22Rv1 (cell line): ENCODE measurements around the gene LAMA5.

Source experiments
- H3K27ac ChIP-seq: fragments of 450-650 bp; 2 replicates; pipeline ENCODE4 v1.5.1; 2017
- CTCF ChIP-seq: fragments of 450-650 bp; IDR thresholded peaks from 2 replicates; pipeline ENCODE4 v1.5.1; 2017; ENCODE audit warnings: mild to moderate bottlenecking
- ZFX ChIP-seq: fragments of 450-650 bp; IDR thresholded peaks from 2 replicates; pipeline ENCODE4 v1.6.1; 2017; ENCODE audit warnings: antibody characterized with exemption, borderline replicate concordance

Gene LAMA5

GRCh38 chr20:62406635-62407176, 39.6 kb upstream of the LAMA5 start:
- no peak for TF ChIP-seq ZFX
- no peak for TF ChIP-seq CTCF
- H3K27ac ChIP-seq, result peak overlapping the region; percentile 74

GRCh38 chr20:62405981-62406513, 38.9 kb upstream of the LAMA5 start:
- TF ChIP-seq CTCF (no peak), ZFX (no peak)
- H3K27ac ChIP-seq, result peak overlapping the region; percentile 74

- H3K27ac ChIP-seq, result peak overlapping the region; percentile 74
- TF ChIP-seq CTCF, result peak; percentile 19; the same call in 1 of the 2 replicates
- TF ChIP-seq ZFX, result no peak
Measured at GRCh38 chr20:62405108-62405980, 38.2 kb upstream of the LAMA5 start.

GRCh38 chr20:62404761-62405107, 37.6 kb upstream of the LAMA5 start:
- H3K27ac ChIP-seq, result no peak overlapping the region
- TF ChIP-seq ZFX (no peak), CTCF (no peak)

GRCh38 chr20:62404112-62404665, 37.1 kb upstream of the LAMA5 start:
- peak overlapping the region; percentile 17; the same call in 1 of the 2 replicates for H3K27ac ChIP-seq
- TF ChIP-seq ZFX (no peak), CTCF (no peak)

GRCh38 chr20:62403331-62403730, 36.2 kb upstream of the LAMA5 start:
- H3K27ac ChIP-seq, result peak overlapping the region; percentile 17; the same call in 1 of the 2 replicates
- TF ChIP-seq CTCF (no peak), ZFX (no peak)
